SH-SY5Y (cell line): ENCODE data around the gene SNAP29.

Experiments
- GATA2 ChIP-seq: IDR thresholded peaks from 2 replicates; pipeline ENCODE4 v1.6.1; 2011; ENCODE audit warnings: mild to moderate bottlenecking, low read depth, low read length
- GATA3 ChIP-seq: IDR thresholded peaks from 2 replicates; pipeline ENCODE4 v1.6.1; 2011; ENCODE audit warnings: low read depth, mild to moderate bottlenecking, low read length, moderate library complexity

- TF ChIP-seq GATA3: no peak
- no peak for TF ChIP-seq GATA2
Measured at GRCh38 chr22:20926243-20926642, 67.4 kb downstream of the SNAP29 start.
